GM10266 (cell line): Measurements from ENCODE around the gene TRAPPC2L.

ENCODE experiments used
- DNase-seq: peaks from one replicate; pipeline ENCODE4 v3.0.0; 2012; ENCODE audit errors: extremely low spot score
- CTCF ChIP-seq: IDR thresholded peaks from 2 replicates; pipeline ENCODE4 v1.5.1; 2012; ENCODE audit warnings: mild to moderate bottlenecking, low read depth; ENCODE audit not compliant: control insufficient read depth, insufficient read depth; ENCODE audit errors: missing control alignments

The TRAPPC2L gene

GRCh38 chr16:88815901-88816589 is 40.9 kb upstream of the TRAPPC2L start:
- DNase-seq = peak; percentile 74
- peak; percentile 92 for TF ChIP-seq CTCF

GRCh38 chr16:88816736-88817535 is 40.0 kb upstream of the TRAPPC2L start:
- TF ChIP-seq CTCF = no peak
- DNase-seq = no peak

DNA sequence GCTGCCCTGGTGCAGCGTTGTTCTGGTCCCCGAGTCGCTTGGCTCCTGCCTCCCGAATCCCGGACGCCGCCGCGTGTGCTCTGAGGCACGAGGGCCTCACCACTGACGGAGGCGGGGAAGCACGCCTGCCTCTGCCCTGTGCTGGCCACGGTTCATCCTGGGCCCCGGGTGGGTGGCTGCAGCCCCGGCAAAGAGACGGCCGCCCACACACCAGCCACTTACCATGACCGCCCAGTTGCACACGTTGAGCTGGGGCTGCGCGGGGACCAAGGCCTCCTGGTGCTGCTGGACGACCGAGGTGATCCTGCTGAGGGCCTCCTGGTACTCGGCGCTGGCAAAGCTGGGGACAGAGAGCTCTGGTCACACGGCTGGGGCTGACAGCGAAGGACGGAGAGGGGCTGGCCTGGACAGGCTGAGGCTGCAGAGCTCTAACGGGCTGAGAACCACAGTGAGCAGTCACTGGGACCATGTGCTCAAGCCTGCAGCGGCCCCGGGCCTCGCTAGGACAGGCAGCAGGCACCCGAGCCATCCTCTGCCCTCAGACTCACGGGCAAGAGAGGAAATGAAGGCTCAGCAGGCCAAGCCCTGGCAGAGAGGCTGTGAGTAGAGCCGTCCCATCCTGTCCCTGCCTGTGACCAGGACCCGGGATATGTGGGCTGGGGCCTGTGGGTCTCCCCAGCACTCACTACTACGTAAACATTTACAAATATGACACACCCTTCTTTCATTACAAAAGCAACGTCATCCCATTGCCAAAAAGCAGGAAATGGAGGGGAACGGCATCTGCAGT is 38.9 kb upstream of the TRAPPC2L start:
- TF ChIP-seq CTCF = no peak
- no peak for DNase-seq

DNA sequence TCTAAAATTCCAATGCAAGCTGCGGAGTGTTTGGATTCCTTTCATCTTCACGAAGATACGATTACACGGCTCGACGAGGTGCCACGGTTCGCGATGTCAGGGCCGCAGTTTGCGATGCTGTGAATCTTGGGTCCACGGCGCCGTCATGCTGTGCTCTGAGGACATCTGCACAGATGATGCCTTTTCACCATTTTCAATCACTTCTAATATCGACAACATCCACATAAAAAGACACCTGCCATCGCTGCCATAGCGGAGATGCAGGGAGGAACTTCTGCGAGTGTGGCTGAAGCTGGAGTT is 38.4 kb upstream of the TRAPPC2L start:
- TF ChIP-seq CTCF = no peak
- no peak for DNase-seq

DNA sequence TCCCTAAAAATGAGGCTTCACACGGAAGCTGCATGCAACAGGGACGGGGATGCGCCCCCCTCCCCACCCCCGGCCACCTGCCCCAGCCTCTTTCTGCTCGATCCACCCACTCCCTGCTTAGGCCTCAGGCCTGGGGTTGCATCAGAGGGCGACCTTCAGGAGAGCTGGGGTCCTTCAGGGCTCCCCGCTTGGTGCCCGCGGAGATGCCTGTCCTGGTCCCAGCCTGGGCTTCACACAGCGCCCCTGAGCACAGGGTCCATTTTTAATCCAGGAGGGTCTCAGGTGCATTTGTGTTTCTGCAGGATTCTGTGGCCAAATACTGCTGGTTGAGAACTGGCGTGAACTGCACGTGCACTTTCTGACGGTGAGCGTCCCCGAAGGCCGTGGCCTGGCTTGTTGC is 37.8 kb upstream of the TRAPPC2L start:
- TF ChIP-seq CTCF = no peak
- DNase-seq = no peak

- no peak for TF ChIP-seq CTCF
- no peak for DNase-seq
Observed at GRCh38 chr16:88820385-88821025, 36.4 kb upstream of the TRAPPC2L start.
